Bronchial epithelial cell (primary cell): ENCODE data around the gene FXYD6. TPM values are rescaled to one million over a fixed set of nuclear protein-coding genes. Genes with fewer than 3 reads are reported as not detected.

Experiments
- DNase-seq: peaks from one replicate; pipeline ENCODE4 v3.0.0-alpha.2; 2010; ENCODE audit warnings: low read depth
- FAIRE-seq: peaks from 2 replicates; lab custom pipeline; 2011; peaks lifted over from hg19 to GRCh38; lab: Jason Lieb, UNC
- H3K27me3 ChIP-seq: 2 replicates; pipeline ENCODE4 v1.5.1; 2011; ENCODE audit warnings: low read length; ENCODE audit not compliant: control insufficient read depth, insufficient read depth
- H3K36me3 ChIP-seq: 2 replicates; pipeline ENCODE4 v1.5.1; 2011; ENCODE audit warnings: low read length; ENCODE audit not compliant: control insufficient read depth, insufficient read depth
- H3K4me3 ChIP-seq: 2 replicates; pipeline ENCODE4 v1.5.1; 2011; ENCODE audit warnings: mild to moderate bottlenecking, low read depth, low read length, control low read depth
- CTCF ChIP-seq: IDR thresholded peaks from 2 replicates; pipeline ENCODE4 v1.5.1; 2011; ENCODE audit warnings: mild to moderate bottlenecking, moderate library complexity, low read length, control low read depth, inconsistent platforms; ENCODE audit not compliant: insufficient read depth, severe bottlenecking
- total RNA-seq: library from RNA; depleted of rRNA; stranded (reverse); fragments of >200 nt; gene quantifications from 2 replicates; pipeline ENCODE4 v1.2.1, GENCODE V29; 2014

The FXYD6 gene
- total RNA-seq, 1 donor from 2014 or later: not detected

GRCh38 chr11:117921893-117922292, 45.4 kb upstream of the FXYD6 start:
- H3K27me3 ChIP-seq: no peaks in the 10 kb centered on the region
- no peak for FAIRE-seq

GRCh38 chr11:117921456-117921855, 45.0 kb upstream of the FXYD6 start:
- no peak for TF ChIP-seq CTCF
- H3K27me3 ChIP-seq: no peaks in the 10 kb centered on the region
- no peaks in the 10 kb centered on the region for H3K36me3 ChIP-seq
- H3K4me3 ChIP-seq: no peak overlapping the region
- no peak for DNase-seq
- FAIRE-seq: no peak

More at GRCh38 chr11:117921893-117922292, 45.4 kb upstream of the FXYD6 start:
- H3K36me3 ChIP-seq: no peaks in the 10 kb centered on the region
- H3K4me3 ChIP-seq: no peak overlapping the region
- DNase-seq: no peak
- TF ChIP-seq CTCF: no peak

GRCh38 chr11:117919781-117920221, 43.3 kb upstream of the FXYD6 start:
- FAIRE-seq (no peak), DNase-seq (peak; percentile 41)
- H3K4me3 ChIP-seq: no peak overlapping the region
- TF ChIP-seq CTCF: no peak
- no peaks in the 10 kb centered on the region for H3K27me3 ChIP-seq
- no peaks in the 10 kb centered on the region for H3K36me3 ChIP-seq

- FAIRE-seq (peak; percentile 13), DNase-seq (no peak)
- no peak for TF ChIP-seq CTCF
- no peak overlapping the region for H3K4me3 ChIP-seq
- H3K27me3 ChIP-seq: no peaks in the 10 kb centered on the region
- no peaks in the 10 kb centered on the region for H3K36me3 ChIP-seq
These were observed 42.9 kb upstream of the FXYD6 start for GRCh38 chr11:117919341-117919740.

GRCh38 chr11:117918366-117919255, 42.2 kb upstream of the FXYD6 start:
- no peaks in the 10 kb centered on the region for H3K27me3 ChIP-seq
- FAIRE-seq (no peak), DNase-seq (no peak)
- no peak overlapping the region for H3K4me3 ChIP-seq
- H3K36me3 ChIP-seq: no peaks in the 10 kb centered on the region
- no peak for TF ChIP-seq CTCF
